ENCODE data around the gene B4GALT4. TPM values are rescaled to one million over a fixed set of nuclear protein-coding genes. Genes with fewer than 3 reads are reported as not detected.

B4GALT4 gene, protein sequence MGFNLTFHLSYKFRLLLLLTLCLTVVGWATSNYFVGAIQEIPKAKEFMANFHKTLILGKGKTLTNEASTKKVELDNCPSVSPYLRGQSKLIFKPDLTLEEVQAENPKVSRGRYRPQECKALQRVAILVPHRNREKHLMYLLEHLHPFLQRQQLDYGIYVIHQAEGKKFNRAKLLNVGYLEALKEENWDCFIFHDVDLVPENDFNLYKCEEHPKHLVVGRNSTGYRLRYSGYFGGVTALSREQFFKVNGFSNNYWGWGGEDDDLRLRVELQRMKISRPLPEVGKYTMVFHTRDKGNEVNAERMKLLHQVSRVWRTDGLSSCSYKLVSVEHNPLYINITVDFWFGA
- total RNA-seq = 10 to 100 TPM in 1 of 4 donors, 1 to 10 TPM in 3; 5.7 to 13.4 (median 7.7) TPM

DNA sequence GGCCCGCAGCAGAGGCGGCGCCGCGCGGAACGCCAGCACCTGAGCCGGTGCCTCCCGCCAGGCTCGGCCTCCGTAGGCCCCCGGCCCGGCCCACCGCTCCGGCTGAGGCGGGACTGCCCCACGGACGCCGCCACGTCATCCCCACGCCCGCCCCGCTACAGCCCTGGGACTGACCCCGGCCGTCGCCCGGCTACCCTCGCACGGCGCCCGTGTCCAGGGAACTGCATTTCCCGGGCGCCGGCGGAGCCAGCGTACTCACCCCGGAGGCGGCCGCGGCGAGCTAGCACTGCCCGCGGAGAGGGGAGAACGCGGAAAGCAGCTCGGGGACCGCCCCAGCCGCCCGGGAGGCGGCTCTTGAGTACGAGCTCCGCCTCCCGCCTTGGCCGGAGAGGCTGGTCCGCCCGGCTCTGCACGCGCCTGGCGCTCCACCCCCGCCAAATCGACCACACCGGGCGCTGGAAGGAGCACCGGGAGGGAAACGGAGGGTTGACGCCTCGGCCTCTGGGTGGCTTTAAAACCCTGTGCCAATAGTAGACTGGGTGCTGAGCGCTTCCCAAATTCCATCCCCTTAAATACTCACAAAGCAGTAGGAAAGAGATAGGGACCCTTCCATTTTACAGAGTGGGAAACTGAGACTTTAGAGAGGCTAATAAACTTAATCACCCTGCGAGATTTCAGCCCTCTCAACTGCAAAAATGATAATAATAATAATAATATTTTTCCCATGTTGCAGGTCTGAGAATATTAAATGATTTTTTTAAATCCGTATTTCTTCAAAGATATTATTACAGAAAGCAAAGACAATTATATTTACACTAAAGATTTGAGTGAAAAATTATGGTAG, at the start of gene B4GALT4:
B4GALT4 (minus strand) TSS at position 288 of the 844 bp plus-strand sequence. CDS start 10,779 bp downstream, outside the sequence.
- Histone ChIP-seq H3K4me1 (peaks cover 0 to 22% of the 10 kb centered on the region in 2 donors), H3K27ac (peak within 1 kb of the TSS; percentile 77 to 89 (median 86)), H3K27me3 (no peaks in the 10 kb centered on the region), H3K9me3 (no peaks in the 10 kb centered on the region), H3K4me3 (peak within 1 kb of the TSS; percentile 67 to 82 (median 70)), H3K36me3 (no peaks in the 10 kb centered on the region)
- peak; percentile 72 to 74 for DNase-seq
- peak; percentile 71 to 79 for TF ChIP-seq POLR2A (IDR thresholded peaks at IDR 0.05)
- TF ChIP-seq, protein P1, sequence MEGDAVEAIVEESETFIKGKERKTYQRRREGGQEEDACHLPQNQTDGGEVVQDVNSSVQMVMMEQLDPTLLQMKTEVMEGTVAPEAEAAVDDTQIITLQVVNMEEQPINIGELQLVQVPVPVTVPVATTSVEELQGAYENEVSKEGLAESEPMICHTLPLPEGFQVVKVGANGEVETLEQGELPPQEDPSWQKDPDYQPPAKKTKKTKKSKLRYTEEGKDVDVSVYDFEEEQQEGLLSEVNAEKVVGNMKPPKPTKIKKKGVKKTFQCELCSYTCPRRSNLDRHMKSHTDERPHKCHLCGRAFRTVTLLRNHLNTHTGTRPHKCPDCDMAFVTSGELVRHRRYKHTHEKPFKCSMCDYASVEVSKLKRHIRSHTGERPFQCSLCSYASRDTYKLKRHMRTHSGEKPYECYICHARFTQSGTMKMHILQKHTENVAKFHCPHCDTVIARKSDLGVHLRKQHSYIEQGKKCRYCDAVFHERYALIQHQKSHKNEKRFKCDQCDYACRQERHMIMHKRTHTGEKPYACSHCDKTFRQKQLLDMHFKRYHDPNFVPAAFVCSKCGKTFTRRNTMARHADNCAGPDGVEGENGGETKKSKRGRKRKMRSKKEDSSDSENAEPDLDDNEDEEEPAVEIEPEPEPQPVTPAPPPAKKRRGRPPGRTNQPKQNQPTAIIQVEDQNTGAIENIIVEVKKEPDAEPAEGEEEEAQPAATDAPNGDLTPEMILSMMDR (IDR thresholded peaks at IDR 0.05 in 4 of 5, conservative IDR thresholded peaks at IDR 0.05 in 1 of 5) = peak in 1 of 5 experiments; percentile 10
- in situ Hi-C loops (cut with MboI; ENCODE audit: low sequenced_read_pairs in 4 of 4) = loop anchor here in 3 of 4 donors (10.0 to 25.0 kb wide), 2 partner anchors 354 to 356 kb away; no protein-coding TSS in a partner anchor
- ATAC-seq = peak; percentile 89 to 95
- intact Hi-C loops (cut with DNase I; ENCODE audit: low total_unique reads) = loop anchor here (5.0 to 10.0 kb wide), 4 partner anchors 51 to 444 kb away; partner anchors contain the start of genes ARHGAP31 and TIMMDC1

DNA sequence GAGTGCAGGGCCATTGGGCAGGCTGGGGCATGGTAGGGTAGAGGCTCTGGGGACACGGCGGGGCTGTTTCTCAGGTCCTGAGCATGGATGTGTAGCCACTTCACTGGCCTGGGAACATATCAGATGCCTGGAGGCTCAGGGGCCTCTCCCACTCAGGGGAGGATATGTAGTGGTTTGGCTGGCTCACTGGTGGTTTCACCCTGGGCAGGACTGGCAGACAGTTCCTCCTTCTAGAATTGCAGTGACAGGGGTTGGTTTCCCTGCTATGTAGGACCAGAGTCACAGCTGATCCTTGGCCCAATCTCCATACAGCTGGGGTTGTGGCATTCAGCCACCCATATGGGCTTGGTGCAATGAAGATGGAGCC, 48.7 kb upstream of the B4GALT4 start:
- Histone ChIP-seq H3K9me3 (no peaks in the 10 kb centered on the region), H3K4me1 (peaks cover 4 to 6% of the 10 kb centered on the region in 2 donors), H3K36me3 (no peaks in the 10 kb centered on the region), H3K4me3 (no peak overlapping the region), H3K27ac (no peak overlapping the region), H3K27me3 (no peaks in the 10 kb centered on the region)
- DNase-seq (no peak), ATAC-seq (no peak)
- in situ Hi-C loops (cut with MboI; ENCODE audit: low sequenced_read_pairs in 4 of 4) (loop anchor here in 3 of 4 donors (25.0 kb wide), 1 partner anchor 398 kb away; the partner anchor contains the start of gene COX17 (in 3 of the 3)), intact Hi-C loops (cut with DNase I; ENCODE audit: low total_unique reads) (no loop called here)
- TF ChIP-seq, protein P1 (IDR thresholded peaks at IDR 0.05 in 4 of 5, conservative IDR thresholded peaks at IDR 0.05 in 1 of 5) = no peak
- TF ChIP-seq POLR2A (IDR thresholded peaks at IDR 0.05) = no peak

DNA sequence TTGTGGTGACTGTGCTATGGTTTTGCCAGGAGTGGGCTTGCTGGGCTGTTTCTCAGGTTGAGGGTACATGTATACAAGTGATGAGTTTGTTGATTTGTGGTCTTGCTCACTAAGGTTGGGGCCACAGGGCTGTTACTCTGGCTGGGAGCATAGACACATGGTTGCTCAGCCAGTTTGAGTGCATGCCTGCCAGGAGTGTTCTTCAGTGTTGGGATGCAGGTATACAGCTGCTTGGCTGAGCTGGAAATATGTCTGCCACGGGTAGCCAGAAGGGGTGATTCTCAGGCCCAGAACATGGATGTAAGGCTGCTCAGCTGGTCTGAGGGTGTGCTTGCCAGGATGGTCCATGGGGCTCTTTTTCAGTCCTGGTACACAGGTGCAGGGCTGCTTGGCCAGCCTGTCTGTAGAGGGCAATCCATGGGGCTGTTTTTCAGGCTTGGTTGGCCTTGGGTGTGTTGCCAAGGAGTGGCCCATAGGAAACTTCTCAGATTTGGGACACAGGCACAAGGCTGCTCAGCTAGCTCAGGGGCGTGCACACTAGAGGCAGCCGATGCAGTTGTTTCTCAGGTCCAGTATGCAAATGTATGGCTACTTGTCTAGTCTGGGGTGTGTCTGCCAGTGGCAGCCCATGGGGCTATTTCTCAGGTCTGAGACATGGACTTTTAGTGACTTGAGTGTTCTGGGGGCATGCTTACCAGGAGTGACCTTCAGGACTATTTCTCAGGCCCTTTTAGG, 48.2 kb upstream of the B4GALT4 start:
- ATAC-seq (no peak), DNase-seq (no peak)
- in situ Hi-C loops (cut with MboI; ENCODE audit: low sequenced_read_pairs in 4 of 4) = loop anchor here in 3 of 4 donors (25.0 kb wide), 1 partner anchor 398 kb away; the partner anchor contains the start of gene COX17 (in 3 of the 3)
- no peak for TF ChIP-seq POLR2A (IDR thresholded peaks at IDR 0.05)
- TF ChIP-seq, protein P1 (IDR thresholded peaks at IDR 0.05 in 4 of 5, conservative IDR thresholded peaks at IDR 0.05 in 1 of 5) = no peak
- Histone ChIP-seq H3K4me1 (peaks cover 4 to 6% of the 10 kb centered on the region in 2 donors), H3K27me3 (no peaks in the 10 kb centered on the region), H3K36me3 (no peaks in the 10 kb centered on the region), H3K9me3 (no peaks in the 10 kb centered on the region), H3K27ac (no peak overlapping the region), H3K4me3 (no peak overlapping the region)
- intact Hi-C loops (cut with DNase I; ENCODE audit: low total_unique reads) = no loop called here

DNA sequence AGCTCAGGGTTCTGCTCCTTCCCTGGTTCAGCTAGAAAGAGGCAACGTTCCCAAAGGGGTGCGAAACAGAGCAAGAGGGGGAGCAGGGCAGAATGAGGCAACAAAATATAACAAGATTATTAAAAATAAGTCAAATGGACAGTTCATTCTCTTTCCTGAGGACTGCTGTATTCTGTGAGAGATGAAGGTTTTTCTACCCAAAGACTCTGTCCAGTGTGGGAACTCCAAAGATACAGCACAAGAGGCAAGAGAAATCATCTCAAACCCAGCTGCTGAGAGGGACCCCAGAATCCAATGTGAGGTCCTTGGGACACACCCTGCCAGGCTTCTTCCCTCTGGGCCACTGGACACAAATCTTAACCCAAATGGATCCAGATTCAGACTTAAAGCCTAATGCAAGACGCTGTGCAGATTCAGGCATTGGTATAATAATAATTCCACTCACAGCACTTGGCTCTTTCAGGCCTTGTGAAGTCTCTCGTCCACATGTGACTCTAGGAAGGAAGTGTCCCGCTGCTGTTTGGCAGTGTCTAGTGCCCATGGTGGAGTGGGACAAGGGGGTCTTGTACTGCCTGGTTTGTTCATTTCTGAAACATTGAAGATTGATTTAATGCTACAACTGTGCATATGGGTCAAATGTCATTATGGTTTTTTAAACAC, 39.0 kb upstream of the B4GALT4 start:
- peak overlapping the region; percentile 54 to 68 (median 66) for H3K27ac ChIP-seq
- ATAC-seq (peak in 1 of 2 donors; percentile 21), DNase-seq (no peak)
- H3K4me1 ChIP-seq = peaks cover 0 to 7% of the 10 kb centered on the region in 2 donors
- no peaks in the 10 kb centered on the region for H3K9me3 ChIP-seq
- in situ Hi-C loops (cut with MboI; ENCODE audit: low sequenced_read_pairs in 4 of 4) (loop anchor here in 3 of 4 donors (25.0 kb wide), 1 partner anchor 408 kb away; the partner anchor contains the start of gene COX17 (in 3 of the 3)), intact Hi-C loops (cut with DNase I; ENCODE audit: low total_unique reads) (no loop called here)
- H3K27me3 ChIP-seq = no peaks in the 10 kb centered on the region
- no peak overlapping the region for H3K4me3 ChIP-seq
- no peak for TF ChIP-seq POLR2A (IDR thresholded peaks at IDR 0.05)
- TF ChIP-seq, protein P1 (IDR thresholded peaks at IDR 0.05 in 4 of 5, conservative IDR thresholded peaks at IDR 0.05 in 1 of 5) = no peak
- H3K36me3 ChIP-seq = no peaks in the 10 kb centered on the region
